ENCODE measurements around the gene OGDHL. TPM values are rescaled to one million over a fixed set of nuclear protein-coding genes. Genes with fewer than 3 reads are reported as not detected.
A peak's percentile ranks its signal among the peaks of the same experiment; 100 is the strongest.

OGDHL gene
- total RNA-seq, 4 donors from 2014 or later: 0.62 to 1.8 (median 1.2) TPM

DNA sequence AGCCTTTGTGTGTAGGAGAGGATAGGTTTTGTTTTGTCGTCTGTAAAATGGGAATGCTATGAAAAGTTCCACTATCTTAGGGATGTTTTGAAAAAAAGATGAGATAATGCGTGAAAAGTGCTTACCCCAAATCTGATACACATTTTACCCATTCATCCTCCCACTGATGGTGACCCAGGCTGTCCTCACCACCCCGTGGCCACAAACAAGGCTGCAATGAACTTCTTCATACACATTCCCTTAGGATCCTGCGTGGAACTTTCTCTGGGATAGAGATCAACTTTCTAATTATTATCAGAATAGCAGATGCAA, 399 bp upstream of the OGDHL start:
- H3K4me3 ChIP-seq: peak overlapping the region in 1 of 2 donors; percentile 59
- H3K27me3 ChIP-seq: peaks cover 79% of the 10 kb centered on the region
- TF ChIP-seq POLR2A (IDR thresholded peaks at IDR 0.05): no peak
- TF ChIP-seq, protein P1, sequence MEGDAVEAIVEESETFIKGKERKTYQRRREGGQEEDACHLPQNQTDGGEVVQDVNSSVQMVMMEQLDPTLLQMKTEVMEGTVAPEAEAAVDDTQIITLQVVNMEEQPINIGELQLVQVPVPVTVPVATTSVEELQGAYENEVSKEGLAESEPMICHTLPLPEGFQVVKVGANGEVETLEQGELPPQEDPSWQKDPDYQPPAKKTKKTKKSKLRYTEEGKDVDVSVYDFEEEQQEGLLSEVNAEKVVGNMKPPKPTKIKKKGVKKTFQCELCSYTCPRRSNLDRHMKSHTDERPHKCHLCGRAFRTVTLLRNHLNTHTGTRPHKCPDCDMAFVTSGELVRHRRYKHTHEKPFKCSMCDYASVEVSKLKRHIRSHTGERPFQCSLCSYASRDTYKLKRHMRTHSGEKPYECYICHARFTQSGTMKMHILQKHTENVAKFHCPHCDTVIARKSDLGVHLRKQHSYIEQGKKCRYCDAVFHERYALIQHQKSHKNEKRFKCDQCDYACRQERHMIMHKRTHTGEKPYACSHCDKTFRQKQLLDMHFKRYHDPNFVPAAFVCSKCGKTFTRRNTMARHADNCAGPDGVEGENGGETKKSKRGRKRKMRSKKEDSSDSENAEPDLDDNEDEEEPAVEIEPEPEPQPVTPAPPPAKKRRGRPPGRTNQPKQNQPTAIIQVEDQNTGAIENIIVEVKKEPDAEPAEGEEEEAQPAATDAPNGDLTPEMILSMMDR (IDR thresholded peaks at IDR 0.05): no peak
- no peak for TF ChIP-seq EP300 (IDR thresholded peaks at IDR 0.05)
- TF ChIP-seq POLR2AphosphoS5 (IDR thresholded peaks at IDR 0.05): no peak
- peaks cover 0 to 15% (median 0%) of the 10 kb centered on the region in 3 donors for H3K9me3 ChIP-seq
- 20 to 49% methylated on average over 3 to 4 of the region's 4 CpGs for whole genome bisulfite sequencing, 2 donors (ENCODE audit: low coverage in 1 of 2)
- H3K27ac ChIP-seq: no peak overlapping the region
- H3K36me3 ChIP-seq: no peaks in the 10 kb centered on the region
- peaks cover 0 to 12% (median 0%) of the 10 kb centered on the region in 3 donors for H3K4me1 ChIP-seq
- ATAC-seq: no peak

DNA sequence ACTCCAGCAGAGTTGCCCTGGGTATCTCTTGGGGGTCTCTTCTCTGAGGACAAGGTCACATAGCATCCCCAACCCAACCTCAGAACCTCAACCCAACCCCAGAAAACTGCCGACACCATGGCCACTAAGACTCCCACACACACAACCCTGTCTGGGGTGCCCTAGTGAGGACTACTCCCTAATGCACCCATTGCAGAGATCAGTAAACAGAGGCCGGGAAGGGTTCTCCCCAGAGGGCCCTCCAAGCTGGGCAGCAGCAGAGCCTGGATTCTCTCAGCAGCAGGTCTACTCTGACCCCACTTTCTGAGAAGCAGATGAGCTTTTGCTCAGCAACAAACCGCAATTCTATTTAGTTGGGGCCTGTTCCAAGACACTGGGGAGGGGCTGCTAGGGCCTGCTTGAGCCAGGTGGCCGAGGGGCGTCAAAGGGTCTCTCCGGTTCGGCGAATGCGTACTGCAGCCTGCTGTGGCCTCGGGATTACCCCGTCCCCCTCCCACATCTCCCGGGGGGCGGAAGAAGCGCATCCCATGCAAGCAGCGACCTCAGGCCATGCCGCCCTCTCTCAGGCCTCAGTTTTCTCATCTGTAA, 828 bp downstream of the OGDHL start:
- Histone ChIP-seq H3K4me1 (peaks cover 0 to 12% (median 0%) of the 10 kb centered on the region in 3 donors), H3K27ac (no peak overlapping the region), H3K4me3 (peak overlapping the region in 1 of 2 donors; percentile 59), H3K27me3 (peaks cover 67% of the 10 kb centered on the region), H3K36me3 (no peaks in the 10 kb centered on the region), H3K9me3 (peaks cover 0 to 3% (median 0%) of the 10 kb centered on the region in 3 donors)
- WGBS, 2 donors (ENCODE audit: low coverage in 1 of 2): 4% methylated on average over 9 of the region's 16 CpGs; no CpG with 5 or more reads in 1 of the 2 donors
- TF ChIP-seq, protein P1 (IDR thresholded peaks at IDR 0.05): no peak
- TF ChIP-seq POLR2A (IDR thresholded peaks at IDR 0.05) (no peak), EP300 (IDR thresholded peaks at IDR 0.05) (no peak), POLR2AphosphoS5 (IDR thresholded peaks at IDR 0.05) (no peak)
- ATAC-seq: no peak

DNA sequence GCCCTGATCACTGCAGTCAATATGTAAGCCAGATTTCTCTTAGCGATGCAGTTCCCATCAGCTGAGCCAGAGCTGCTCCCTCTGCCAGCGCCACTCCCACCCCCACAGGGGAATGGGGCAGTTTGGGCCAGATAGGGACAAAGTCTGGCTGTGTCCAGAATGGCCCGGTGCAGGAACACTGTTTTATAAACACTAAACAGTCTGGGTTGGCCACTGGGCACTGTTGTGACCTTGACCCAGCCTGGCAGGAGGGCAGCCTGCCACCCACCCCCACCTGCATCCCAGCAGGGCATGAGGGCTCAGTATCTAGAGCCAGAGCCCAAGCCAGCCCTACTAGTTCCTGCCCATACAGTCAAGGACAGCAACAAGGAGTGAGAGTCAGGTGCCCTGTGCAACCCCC, 1.3 kb downstream of the OGDHL start:
- Histone ChIP-seq H3K4me3 (no peak overlapping the region), H3K4me1 (peaks cover 0 to 12% (median 0%) of the 10 kb centered on the region in 3 donors), H3K36me3 (no peaks in the 10 kb centered on the region), H3K27me3 (peaks cover 62% of the 10 kb centered on the region), H3K27ac (no peak overlapping the region), H3K9me3 (no peaks in the 10 kb centered on the region)
- TF ChIP-seq POLR2AphosphoS5 (IDR thresholded peaks at IDR 0.05) (no peak), EP300 (IDR thresholded peaks at IDR 0.05) (no peak), POLR2A (IDR thresholded peaks at IDR 0.05) (no peak)
- TF ChIP-seq, protein P1 (IDR thresholded peaks at IDR 0.05): no peak
- 50 to 64% methylated on average over 2 to 3 of the region's 3 CpGs for WGBS, 2 donors (ENCODE audit: low coverage in 1 of 2)
- no peak for ATAC-seq

DNA sequence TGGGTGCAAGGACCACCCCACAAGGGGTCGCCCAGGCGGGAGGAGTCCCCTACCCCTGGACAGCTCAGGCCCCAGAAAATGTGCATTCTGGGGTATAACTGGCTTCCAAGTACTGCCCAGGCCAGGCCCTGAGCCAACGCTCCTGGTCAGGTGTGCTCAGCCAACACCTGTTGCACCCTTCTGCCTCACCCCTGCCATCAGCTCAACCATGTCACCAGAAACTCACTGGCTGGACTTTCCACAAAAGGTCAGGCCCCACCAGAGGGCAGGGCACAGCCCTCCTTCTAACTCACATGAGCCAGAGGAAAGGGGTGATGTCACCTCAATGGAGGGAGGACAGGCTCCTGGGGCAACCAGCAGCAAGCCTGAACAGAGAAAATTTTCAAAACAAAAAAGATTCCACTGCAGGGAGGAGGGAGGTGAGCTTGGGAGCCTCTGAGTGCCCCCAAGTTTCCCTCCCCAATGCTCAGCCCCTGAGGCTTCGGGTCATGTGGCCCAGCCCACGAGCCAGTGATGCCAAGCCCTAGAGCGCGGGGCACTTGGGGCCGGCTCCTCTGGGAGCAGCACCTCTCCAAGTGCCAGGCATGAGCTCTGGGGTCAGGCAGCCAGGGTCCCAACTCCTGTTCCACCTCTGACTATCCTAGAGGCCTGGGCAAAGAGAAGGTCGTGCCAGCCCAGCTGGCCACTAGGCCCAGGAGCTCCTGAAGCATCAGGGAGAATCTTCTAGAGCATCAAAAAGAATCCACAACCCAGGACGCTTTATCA, 2.2 kb downstream of the OGDHL start:
- H3K9me3 ChIP-seq: no peaks in the 10 kb centered on the region
- H3K27me3 ChIP-seq: peaks cover 53% of the 10 kb centered on the region
- no peaks in the 10 kb centered on the region for H3K36me3 ChIP-seq
- H3K4me3 ChIP-seq: no peak overlapping the region
- 80% methylated on average over 5 of the region's 10 CpGs; no CpG with 5 or more reads in 1 of the 2 donors for WGBS, 2 donors (ENCODE audit: low coverage in 1 of 2)
- ATAC-seq: no peak
- H3K4me1 ChIP-seq: peaks cover 0 to 12% (median 0%) of the 10 kb centered on the region in 3 donors
- H3K27ac ChIP-seq: no peak overlapping the region
- no peak for TF ChIP-seq POLR2AphosphoS5 (IDR thresholded peaks at IDR 0.05)
- TF ChIP-seq POLR2A (IDR thresholded peaks at IDR 0.05): no peak
- TF ChIP-seq, protein P1 (IDR thresholded peaks at IDR 0.05): no peak
- TF ChIP-seq EP300 (IDR thresholded peaks at IDR 0.05): no peak

Measured in gastroesophageal sphincter (tissue), 4 donors.